Left cardiac atrium (tissue), 4 donors: ENCODE measurements around the gene ELK1. TPM values are rescaled to one million over a fixed set of nuclear protein-coding genes. Genes with fewer than 3 reads are reported as not detected.
"Not testable (repeated sequence)": the region's sequence is repeated elsewhere in the genome, so short reads cannot be mapped to it uniquely, and the experiment has no call there.

Experiments
- ATAC-seq, 2 donors: fragments of 200-7000 bp; cut with Tn5 transposase; one replicate each; pipeline ENCODE4 v1.9.1; 2020; ENCODE audit warnings: mild to moderate bottlenecking in 2 of 2, moderate library complexity in 2 of 2
- DNase-seq: peaks from one replicate; pipeline ENCODE4 v3.0.0-alpha.2; 2020
- intact Hi-C, 2 donors: fragments of 100-400 bp; cut with DNase I; formaldehyde crosslinking; loops; one replicate each; pipeline versions ENCODE4 v1.14.1 to v1.15.1; 2022 to 2023
- total RNA-seq, 2 donors: library from RNA; stranded (reverse); fragmentation: NEBNext Ultra II Directional; extraction: Animal tissue kit (Norgen Biotek cat#: 25700); gene quantifications; one replicate each; pipeline ENCODE4 v1.2.1, GENCODE V29; 2021
- donor health status: DM: no; HTN: yes; CAD: no.
- donor health status: DM: no; HTN: yes; CAD: no; lungs with severe emphysema.
- donor health status: DM: yes; HTN: yes; CAD: no.
- donor health status: Dilated cardiomyopathy.

Gene ELK1
- total RNA-seq, 2 donors from 2014 or later = 18.5 to 32.2 TPM

DNA sequence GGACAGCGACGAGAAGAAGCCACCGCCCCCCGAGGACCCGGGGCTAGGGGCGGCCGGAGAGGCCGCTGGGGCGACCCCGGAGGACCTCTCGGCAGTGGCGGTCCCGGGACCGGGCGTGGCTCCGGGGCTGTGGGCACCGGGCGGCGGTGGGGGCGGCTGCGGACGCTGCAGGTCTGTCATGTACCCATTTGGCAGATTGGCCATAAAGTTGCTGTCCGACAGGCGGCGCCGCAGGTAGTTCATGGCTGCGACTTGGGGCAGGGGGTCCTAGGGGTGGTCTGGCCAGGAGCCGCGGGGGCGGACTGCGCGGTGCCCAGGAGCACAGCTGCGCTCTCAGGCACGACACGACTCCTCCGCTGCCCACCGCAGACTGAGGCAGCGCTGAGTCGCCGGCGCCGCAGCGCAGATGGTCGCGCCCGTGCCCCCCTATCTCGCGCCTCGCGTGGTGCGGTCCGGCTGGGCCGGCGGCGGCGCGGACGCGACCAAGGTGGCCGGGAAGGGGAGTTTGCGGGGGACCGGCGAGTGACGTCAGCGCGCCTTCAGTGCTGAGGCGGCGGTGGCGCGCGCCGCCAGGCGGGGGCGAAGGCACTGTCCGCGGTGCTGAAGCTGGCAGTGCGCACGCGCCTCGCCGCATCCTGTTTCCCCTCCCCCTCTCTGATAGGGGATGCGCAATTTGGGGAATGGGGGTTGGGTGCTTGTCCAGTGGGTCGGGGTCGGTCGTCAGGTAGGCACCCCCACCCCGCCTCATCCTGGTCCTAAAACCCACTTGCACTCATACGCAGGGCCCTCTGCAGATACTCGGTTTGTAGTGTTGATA lies 30.7 kb downstream of the ELK1 start, which contains the start of gene SYN1:
SYN1 (minus strand) TSS at position 372 of the 817 bp plus-strand sequence; CDS start at position 243, 129 bp downstream.
- intact Hi-C loops = loop anchor here in 1 of 2 donors (10.0 kb wide), 1 partner anchor 55 kb away; the partner anchor contains the start of gene ARAF
- ATAC-seq = peak; percentile 94 to 96
- peak; percentile 86 for DNase-seq

DNA sequence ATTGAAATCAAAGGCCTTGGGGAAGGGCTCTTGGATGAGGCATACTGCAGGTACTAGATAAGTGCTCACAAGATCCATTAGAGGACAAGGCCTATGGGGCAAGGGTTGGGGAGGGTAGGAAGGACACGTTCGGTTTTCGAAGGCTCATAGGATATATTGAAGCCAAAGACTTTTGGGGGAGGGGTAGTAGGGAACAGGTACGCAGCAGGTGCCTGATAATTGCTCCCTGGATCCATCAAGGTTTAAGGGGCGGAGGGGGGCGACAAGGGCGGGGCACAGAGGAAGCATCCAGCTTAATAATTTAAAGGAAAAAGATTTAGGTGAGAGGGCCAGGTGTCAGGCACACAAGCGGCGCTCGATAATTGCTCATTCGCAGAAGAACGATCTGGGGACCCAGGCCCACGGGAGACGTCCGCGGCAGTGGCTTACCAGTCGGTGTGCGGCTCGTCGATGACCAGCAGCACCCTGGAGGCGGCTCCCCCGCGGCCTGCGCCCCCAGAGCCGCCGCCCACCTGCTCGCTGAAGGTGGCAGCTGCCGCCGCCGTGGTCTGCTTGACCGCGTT lies 31.4 kb downstream of the ELK1 start:
- intact Hi-C loops = no loop called here
- no peak for DNase-seq
- no peak for ATAC-seq

DNA sequence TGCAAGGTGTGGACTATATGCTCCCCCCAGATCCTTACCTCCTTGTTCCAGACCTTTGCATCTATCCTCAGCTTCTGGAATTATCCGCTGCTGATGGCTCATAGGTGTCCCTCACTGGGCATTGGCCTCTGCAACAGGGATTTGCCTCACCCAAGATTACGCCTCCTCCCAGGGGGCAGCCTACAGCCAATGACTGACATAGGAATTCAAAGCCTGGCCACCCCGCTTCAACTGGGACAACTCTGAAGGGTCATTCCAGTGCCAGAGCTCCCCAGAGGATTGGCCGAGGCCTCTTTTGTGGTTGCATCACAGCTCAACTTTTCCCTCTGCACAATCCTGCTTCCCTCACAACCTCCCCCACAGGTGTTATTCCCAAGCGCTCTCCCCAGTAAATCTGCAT lies 35.7 kb downstream of the ELK1 start:
- DNase-seq = no peak
- intact Hi-C loops = no loop called here
- no peak for ATAC-seq

DNA sequence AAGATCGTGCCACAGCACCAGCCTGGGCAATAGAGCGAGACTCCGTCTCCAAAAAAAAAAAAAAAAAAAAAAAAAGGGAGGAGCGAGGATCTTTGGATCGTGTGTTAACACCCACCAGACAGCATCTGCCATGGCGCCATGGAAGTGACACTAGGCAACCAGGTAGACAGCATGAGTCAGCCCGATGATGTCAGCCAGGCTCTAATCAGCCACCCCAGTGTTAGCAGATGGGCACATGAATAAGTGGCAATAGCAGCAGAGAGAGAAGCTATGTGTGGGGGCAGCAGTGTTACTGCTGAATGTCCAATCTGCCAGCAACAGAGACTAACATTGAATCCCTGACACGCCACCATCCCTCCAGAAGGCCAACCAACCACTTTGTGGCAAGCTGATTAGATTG lies 37.3 kb downstream of the ELK1 start:
- DNase-seq (no peak), ATAC-seq (no peak)
- intact Hi-C loops = no loop called here

DNA sequence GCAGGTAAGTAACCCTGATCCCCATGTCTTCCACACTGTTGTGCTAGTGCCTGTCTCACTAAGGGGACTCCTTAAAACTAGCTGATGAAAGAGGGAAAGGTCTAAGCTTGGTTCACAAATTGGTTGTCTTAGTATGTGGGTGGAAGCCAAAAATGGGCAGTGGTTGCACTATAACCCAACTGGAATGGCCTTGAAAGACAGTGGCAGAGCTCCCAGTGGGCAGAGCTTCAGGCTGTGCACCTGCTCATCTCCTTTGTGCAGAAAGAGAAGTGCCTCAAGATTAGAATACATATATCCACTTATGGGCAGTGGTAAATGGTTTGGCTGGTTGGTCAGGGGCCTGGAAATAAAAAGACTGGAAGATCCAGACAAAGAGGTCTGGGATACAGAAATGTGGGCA lies 37.9 kb downstream of the ELK1 start:
- DNase-seq (no peak), ATAC-seq (no peak)
- intact Hi-C loops = no loop called here

DNA sequence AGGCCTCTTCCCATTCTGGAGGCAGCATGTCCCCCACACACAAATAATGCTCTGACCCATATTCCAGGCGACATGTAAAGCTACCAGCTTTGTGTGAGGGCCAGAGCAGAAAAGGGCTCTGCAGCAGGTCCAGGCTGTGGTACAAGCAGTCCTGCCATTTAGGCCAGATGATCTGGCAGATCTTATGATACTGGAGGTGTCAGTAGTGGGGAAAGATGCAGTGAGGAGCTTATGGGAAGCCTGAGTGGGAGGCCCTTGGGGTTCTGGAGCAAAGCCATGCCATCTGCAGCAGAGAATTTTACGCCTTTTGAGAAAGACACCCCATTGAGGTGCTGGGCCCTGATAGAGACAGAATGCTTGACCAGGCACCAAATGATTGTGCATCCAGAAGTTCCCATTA lies 38.4 kb downstream of the ELK1 start:
- DNase-seq = no peak
- ATAC-seq = no peak
- intact Hi-C loops = no loop called here

DNA sequence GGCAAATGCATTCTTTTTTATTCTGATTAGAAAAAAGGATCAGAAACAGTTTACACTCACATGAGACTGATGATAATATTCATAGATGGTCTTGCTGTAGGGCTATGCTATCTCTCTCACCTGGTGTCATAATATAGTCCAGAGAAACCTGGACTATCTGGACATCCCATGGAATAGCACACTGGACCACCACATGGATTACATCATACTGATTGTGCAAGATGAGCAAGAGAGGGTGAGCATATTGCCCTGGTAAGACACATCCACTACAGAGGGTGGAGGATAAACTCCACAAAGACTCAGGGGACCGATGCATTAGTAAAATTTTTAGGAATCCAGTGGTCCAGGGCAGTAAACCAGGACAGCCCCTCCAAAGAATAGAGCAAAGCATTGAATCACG lies 38.9 kb downstream of the ELK1 start:
- DNase-seq (no peak), ATAC-seq (no peak)
- intact Hi-C loops = no loop called here

DNA sequence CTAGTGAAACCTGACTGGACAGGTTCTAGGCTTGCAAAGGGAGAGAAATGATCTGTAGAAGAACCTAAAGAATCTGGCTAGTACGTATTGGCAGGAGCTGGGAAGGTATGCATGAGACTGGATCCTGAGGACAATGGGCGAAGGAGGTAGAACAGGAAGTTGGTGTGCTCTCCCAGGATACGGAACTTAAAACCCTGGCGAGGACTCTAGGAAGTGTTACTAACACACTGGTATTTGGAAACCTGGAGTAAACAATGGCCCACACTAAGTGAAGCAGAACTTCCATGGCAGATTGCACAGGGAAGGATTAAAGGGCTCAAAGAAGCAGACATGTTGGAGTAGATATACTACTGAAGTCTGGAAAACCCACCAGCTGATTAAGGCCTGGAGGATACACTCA lies 39.9 kb downstream of the ELK1 start:
- DNase-seq (no peak), ATAC-seq (no peak)
- intact Hi-C loops = no loop called here

DNA sequence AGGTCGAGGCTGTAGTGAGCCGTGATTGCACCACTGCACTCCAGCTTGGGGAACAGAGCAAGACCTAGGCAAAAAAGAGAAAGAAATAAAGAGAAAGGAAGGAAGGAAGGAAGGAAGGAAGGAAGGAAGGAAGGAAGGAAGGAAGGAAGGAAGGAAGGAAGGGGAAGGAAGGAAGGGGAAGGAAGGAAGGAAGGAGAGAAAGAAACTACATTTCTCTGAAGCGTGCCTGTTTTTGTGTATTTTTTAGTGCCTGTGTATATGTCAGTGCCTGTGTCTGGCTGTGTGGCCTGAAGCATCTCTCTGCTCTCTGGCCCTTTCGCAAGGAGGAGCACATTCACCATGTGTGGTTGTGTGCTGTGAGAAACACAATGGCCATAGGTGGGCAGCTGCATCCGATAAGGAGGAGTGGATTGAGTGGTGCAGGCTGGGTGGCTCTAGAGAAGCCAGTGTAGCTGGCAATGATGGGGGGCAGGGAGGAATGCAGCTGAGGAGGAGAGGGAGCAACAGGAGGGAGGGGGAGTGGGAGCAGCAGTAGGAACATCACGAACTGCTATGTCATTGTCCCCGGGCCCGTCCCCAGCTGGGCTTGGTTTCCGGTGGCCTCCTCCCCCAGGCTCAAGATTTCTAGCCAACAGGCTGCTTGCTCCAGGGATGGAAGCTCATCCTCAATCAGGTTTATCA lies 42.1 kb downstream of the ELK1 start:
- DNase-seq = no peak
- no peak for ATAC-seq
- intact Hi-C loops = no loop called here

DNA sequence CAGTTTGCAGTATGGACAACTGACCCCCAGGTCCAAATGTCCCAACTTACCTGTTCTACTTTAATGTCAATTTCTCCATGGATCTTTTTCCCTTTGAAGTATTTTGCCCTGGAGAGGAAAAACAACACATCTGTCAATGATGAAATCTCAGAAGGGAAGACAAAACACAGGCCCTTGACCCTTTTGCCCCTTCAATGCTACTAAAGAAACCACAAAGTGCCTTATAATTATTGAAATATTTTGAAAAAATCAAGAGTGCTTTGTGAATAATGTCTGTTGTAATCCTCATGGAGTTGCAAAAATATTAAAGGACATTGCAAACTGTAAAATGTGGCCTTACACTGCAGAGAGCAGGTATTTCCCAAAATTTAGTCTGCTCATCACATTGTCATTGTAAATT lies 43.3 kb downstream of the ELK1 start:
- DNase-seq (no peak), ATAC-seq (no peak)
- intact Hi-C loops = no loop called here

DNA sequence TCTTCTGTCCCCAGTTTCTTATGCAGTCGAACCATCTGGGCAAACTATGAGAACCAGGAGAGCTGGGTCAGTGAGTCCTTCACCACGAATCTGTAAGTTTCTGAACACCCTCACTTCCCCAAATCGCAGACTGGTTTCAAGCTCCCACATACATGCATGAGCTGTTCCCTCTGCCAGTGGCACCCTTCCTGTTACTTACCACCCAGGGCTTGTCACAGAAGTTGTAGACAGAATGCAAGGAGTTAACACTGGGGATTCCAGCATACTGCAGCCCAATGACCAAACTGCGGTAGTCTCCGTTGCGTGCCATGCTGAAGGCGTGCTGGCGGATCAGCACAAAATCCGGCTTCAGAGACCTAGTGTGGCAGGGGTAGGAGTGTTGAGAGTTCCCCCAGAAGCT lies 45.3 kb downstream of the ELK1 start:
- DNase-seq = no peak
- intact Hi-C loops = no loop called here
- ATAC-seq = no peak

DNA sequence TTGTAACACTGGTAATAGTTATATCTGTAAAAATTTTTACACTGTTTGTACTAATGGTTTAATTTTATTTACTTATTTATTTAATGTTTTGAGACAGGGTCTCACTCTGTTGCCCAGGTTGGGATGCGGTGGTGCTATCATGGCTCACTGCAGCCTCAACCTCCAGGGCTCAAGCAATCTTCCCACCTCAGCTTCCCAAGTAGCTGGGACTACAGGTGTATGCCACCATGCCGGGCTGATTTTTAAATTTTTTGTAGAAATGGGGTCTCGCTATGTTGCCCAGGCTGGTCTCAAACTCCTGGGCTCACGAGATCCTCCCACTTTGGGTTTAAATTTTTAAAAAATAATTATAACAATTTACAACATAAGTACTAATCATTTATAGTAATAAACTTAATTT lies 47.2 kb downstream of the ELK1 start:
- ATAC-seq, DNase-seq, intact Hi-C loops: not testable (repeated sequence)

DNA sequence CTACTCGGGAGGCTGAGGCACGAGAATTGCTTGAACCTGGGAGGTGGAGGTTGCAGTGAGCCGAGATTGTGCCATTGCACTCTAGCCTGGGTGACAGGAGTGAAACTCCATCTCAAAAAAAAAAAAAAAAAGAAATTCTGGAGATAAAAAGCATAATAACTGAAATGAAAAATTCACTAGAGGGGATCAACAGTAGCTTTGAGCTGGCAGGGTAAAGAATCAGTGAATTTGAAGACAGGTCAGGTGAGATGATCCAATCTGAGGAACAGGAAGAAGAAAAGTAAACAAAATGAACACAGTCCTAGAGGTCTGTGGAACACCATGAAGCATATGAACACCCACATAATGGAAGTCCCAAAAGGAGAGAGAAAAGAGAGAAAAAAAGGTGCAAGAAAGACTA lies 53.1 kb downstream of the ELK1 start:
- intact Hi-C loops = no loop called here
- ATAC-seq (no peak), DNase-seq (no peak)

DNA sequence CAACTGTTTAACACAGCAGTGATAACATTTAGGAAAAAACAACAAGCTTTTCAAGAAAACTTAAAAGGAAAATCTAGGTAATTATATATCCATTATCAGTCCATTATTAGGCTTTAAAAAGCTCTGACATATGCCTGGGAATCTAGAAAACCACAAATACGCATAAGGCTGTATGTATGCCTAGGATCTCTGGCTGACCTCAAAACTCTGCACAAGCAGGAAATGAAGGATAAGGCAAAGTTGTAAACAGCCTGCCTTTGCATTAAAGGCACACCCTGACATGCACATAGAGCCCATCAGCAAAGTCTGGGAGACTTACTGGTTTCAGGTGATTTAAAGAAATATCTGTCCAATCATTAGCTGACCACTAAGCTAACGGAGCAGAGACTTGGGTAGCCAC lies 54.1 kb downstream of the ELK1 start:
- no peak for DNase-seq
- no peak for ATAC-seq
- intact Hi-C loops = no loop called here

DNA sequence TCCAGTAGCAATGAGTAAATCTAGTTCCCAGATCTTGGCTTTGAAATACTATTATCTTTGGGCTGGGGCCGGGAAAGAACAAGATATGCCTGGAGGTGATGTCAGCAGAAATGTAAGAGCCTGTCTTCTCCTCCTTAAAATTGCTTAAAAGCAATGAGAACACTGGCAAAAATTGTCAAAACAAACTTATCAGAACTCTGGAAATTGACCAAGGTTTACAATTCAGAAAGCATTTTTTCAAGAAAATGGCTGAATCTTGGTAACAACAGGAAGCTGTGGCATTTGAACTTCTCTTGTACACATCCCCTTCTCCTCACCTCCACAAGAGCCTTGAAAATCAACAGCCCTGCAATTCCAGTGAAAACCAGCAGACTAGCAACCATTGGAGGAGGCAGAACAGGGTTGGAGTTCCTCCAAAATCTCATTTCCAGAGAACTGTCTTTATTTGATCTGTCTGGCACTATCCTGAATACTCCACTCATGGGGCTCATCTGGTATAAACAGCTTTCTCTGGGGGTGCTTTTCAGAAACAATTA lies 54.6 kb downstream of the ELK1 start:
- intact Hi-C loops = no loop called here
- ATAC-seq = peak; percentile 57 to 91
- DNase-seq = no peak

DNA sequence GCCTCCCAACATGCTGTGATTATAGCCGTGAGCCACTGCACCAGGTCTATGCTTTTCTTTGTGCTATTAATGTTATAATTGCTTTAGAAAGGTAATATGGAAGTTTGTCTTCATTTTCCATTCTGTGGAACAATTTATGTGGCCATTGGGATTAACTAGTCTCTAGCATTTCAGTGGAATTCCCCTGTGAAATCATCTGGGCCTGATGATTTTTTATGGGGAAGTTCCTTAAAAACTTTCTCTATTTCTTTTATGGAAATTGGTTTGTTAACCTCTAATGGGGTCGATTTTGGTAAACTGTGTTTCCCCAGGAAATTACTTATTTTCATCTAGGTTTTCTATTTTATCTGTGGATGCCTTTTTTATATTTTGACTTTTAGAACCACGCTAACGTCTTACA lies 56.8 kb downstream of the ELK1 start:
- ATAC-seq (no peak), DNase-seq (no peak)
- intact Hi-C loops = no loop called here

DNA sequence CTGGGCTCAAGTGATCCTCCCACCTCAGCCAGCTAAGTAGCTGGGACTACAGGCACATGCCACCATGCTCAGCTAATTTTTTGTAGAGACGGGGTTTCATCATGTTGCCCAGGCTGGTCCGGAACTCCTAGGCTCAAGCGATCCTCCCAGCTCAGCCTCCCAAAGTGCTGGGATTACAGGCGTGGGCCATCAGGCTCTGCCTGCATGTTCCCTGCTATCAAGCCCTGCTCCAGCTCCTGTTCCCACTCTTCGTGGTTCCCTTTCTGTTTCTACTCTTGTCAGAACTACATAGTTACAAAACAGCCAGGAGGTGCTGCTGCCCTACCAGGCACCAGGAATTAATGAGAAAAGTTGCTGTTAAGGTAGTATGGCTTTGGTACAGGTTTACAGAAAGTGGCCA lies 59.4 kb downstream of the ELK1 start:
- intact Hi-C loops = no loop called here
- no peak for ATAC-seq
- no peak for DNase-seq

DNA sequence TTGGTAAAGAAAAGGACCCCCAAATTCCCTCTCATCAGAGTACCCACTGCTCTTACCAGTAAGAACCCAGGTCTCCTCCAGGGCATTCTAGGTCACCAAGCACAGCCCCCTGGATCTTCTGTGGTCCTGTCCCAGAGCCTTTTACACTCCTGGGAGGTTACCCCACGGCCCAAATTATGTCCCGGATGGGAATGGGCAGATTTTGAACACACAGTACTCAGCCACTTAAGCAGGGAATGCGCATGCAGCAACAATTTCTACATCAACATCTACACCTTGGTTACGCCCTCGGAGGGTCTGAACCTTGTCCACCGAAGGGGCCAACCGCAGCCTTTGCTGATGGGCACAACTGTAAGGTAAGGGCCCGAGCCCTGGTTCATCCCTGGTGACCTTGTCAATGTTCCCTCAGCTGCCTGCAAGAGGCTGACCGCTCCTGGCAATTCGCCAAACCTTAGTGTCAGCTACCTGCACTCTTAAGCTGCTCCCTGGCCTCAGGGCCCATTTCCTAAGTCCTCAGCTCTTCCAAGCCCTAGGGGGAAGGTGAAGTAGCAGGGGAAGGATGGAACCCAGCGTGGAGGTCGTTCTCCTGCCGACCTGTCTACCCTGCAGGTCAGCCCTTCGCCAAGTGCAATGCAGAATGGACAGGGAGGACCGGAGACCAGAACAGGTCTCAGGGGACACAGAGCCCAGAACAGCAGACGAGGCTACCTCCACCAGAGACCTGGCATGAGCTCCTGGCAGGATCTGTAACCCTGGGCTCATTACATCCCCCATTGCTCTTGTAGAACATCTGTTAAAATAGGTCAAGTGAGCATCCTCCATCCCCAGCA lies 62.2 kb downstream of the ELK1 start:
- ATAC-seq (peak in 1 of 2 donors; percentile 9), DNase-seq (no peak)
- intact Hi-C loops = no loop called here
